K562 treated with DMSO at 1 percent for 24 hours (cell line): ENCODE data around the gene NTM. TPM values are rescaled to one million over a fixed set of nuclear protein-coding genes. Genes with fewer than 3 reads are reported as not detected.

Experiments used
- total RNA-seq: library from RNA; unstranded; fragments of 300-600 nt; gene quantifications from 2 replicates; pipeline ENCODE4 v1.2.3, GENCODE V29; 2022; ENCODE audit warnings: low read depth; ENCODE audit not compliant: insufficient read depth

The NTM gene
- total RNA-seq = not detected in 2 replicates

GRCh38 chr11:131370090-131370751 is at the start of gene NTM:
TSS of gene NTM (plus strand) at chr11:131370615.

